Eye (tissue), 1 donor: Measurements from ENCODE around the gene DYTN.
"Not testable (repeated sequence)": the region's sequence is repeated elsewhere in the genome, so short reads cannot be mapped to it uniquely, and the experiment has no call there.

Experiments
- DNase-seq: peaks from one replicate; pipeline ENCODE4 v3.0.0-alpha.2; 2015

The DYTN gene, protein sequence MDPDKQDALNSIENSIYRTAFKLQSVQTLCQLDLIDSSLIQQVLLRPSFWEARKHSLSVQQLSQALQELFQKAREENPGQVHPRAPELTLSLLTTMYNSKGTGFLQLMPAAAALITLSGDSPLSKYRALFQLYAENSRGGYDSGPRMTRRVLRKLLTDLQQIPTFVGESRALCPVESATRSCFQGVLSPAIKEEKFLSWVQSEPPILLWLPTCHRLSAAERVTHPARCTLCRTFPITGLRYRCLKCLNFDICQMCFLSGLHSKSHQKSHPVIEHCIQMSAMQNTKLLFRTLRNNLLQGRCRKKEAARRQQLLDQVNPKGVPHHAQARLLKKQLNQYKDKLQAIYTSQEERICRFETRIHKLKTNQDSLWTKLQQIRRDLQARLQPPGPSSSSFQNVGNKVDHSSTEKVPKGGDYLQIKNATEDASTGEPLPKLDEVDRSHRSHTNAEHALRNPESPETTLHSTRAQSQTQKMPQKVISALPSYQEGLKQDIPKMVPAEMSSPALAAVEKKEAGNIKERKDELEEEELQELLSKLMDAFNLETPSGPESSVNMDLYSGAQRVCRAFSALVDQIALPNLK

DNA sequence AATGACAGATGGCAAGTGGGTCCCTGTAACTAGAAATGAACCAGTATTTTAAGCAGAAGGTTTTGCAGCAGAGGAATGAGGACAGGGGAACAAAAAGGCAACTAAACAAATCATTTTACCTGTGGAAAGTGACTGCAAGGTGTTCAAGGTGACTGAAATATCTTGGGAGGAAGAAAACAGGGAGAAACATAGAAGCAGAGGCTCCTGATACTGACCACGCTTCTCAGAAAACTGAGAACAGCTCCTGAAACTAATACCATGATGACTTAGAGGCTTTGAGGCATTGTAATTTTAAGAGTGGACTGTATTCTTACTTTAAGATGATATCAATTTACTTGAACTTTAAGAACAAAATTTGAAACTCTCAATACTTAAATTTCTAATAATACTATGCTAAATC, at the start of gene DYTN:
Gene DYTN, minus strand, starts transcription at position 101 of the 400 bp plus-strand sequence. CDS start 117 bp downstream, outside the sequence.
- no peak for DNase-seq

DNA sequence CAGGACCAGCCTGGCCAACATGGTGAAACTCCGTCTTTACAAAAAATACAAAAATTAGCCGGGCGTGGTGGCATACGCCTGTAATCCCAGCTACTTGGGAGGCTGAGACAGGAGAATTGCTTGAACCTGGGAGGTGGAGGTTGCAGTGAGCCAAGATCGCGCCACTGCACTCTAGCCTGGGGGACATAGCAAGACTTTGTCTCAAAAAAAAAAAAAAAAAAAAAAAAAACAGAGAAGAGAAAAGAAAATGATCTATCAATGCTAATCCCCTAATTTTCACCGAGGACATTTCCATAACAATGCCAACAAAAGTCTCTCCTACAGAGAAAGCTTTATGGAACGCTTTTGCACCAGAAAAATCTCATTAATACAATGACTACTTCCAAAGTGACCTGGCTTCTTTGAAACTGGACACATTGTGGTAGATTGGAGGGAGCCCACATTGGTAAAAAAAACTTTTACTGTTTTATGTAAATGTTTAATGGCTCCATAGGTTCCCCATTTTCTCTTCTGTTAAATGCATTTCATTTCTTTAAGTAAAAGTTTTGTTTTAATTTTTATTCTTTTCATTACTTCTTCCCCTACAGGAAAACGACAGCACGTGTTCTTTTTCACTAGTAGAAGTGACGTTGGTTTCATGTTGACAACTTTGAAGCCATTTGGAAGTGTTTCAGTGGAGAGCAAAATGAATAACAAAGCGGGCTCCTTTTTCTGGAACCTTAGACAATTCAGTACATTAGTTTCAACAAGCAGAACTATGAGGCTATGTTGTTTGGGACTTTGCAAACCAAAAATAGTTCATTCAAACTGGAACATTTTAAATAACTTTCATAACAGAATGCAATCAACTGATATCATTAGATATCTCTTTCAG, 48.1 kb upstream of the DYTN start:
- peak; percentile 1 for DNase-seq

GRCh38 chr2:206765242-206766056, 47.3 kb upstream of the DYTN start, which contains the start of the genes FASTKD2 and MDH1B:
TSS of gene FASTKD2 (plus strand) at chr2:206765606. CDS start at chr2:206766694, 1,088 bp downstream.
TSS of gene MDH1B (minus strand) at chr2:206765328. CDS start at chr2:206765271, 57 bp downstream.
- peak; percentile 98 for DNase-seq

DNA sequence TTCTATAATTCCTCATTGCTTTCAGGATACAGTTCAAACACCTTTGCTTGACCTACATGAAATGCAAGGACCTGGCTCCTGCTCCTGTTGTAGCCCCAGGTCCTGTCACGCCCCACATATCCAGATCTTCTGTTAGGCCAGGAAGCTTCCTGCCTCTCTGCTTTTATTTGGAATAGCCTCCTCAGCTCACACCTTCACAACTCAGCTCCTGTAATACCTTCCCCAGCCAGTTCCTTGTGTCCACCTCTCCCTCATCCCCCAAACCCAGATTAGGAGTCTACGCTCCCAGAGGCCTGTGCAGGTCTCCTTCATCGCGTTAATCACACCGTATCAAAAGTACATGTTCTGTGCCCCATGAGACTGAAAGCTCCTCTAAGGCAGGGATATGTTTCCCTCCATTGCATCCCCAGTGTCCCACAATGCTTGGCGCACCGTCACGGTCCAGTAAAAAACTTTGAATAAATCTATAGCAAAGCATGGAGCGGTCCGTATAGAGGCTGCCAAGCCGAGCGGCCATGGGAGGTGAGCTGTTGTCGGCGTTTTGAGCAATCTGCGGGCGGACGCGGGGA, 46.6 kb upstream of the DYTN start:
- no peak for DNase-seq

GRCh38 chr2:206756816-206757215, 38.6 kb upstream of the DYTN start:
- no peak for DNase-seq

DNA sequence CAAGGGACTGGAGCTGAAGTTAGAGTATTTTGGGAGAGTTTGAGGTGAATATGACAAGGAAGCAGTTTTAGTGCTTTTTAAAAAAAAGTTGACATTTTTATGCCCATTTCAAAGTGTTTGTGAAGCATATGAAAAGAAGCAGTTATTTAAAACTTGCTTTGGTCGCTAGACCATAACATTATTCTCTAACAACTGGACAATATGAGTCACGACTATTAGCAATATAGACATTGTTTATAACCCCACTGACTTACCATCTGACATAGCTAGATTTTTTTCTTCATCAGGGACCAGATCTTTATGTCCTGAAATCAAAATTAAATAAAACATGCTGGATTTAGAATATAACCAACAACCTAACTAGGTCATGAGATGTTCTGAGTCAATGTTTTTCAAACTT, 22.6 kb upstream of the DYTN start:
- DNase-seq: no peak

- DNase-seq: no peak
These were observed 21.1 kb upstream of the DYTN start for GRCh38 chr2:206739271-206739670.

GRCh38 chr2:206736935-206737334, 18.7 kb upstream of the DYTN start:
- no peak for DNase-seq

- DNase-seq: no peak
These were observed 15.1 kb upstream of the DYTN start for GRCh38 chr2:206733341-206733740.

DNA sequence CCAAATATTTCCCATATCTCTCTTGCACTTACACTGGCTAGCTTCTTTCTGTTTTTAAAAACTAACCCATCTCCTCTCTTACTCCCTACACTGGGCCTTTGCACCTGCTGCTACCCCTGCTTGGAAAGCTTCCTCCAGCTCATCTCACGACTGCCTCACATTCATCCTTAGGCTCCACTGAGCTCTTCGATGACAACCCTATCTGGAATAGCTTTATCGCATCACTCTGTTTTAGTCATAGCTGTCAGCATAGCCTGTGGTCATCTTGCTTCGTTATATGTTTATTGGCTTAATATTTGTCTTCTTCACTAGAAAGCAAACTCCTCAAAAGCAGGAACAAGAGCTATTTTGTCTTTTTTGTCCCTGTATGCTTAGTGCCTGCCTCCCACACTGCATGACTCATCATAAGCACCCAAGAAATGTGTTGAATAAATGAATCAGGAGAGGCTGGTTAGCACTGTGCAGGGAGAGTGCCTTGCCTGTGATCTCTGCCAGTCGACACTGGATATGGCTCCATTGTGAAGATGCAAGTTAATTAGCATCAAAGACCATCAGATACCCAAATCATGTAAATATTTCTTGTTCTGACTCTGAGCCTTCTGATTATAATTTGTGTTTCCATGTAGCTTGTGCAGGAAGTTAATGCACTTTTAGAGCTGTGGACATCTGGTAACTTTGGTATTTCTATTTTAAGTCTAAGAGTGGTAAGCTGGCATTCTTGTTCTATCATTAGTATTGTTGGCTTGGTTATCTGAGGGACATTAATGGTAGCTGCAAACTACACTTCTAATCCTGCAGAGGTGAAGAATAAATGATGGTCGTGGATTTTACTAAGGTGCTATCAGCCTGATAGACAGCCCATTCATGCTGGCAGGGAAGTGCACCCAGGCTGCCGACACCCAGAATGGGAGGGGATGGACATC, 10.3 kb upstream of the DYTN start:
- no peak for DNase-seq

GRCh38 chr2:206727287-206727686, 9.1 kb upstream of the DYTN start:
- DNase-seq: no peak

GRCh38 chr2:206723288-206723687, 5.1 kb upstream of the DYTN start:
- no peak for DNase-seq

DNA sequence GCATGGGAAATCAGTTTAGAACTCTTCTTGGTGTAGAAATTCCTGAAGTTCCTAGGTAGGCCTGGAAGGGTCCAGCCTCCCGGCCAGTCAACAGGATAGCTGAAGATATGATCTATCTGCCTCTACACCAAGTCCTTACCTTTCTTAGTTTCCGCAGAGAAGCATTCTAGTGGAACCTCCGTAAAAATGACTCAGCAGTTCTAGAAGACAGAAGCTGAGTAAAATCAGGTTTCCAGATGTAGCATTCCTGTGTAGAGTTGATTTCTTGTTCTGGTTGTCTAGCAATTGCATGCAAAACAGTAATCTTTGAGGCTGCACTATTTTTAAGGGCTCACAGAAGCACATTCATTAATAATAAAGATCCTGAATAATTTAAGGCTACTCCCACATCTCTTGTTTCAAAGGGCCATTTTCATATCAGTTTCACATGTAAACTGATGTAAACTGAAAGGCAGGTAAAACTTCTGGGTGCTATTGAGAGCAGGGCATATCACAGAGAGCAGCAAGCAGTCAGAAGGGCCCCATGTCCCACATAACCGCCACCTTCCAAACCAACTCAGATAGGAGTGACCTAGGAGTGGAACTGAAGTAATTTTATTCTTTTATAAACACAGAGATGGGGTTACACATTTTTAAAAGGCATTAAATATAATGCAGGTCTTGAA, 3.2 kb upstream of the DYTN start:
- no peak for DNase-seq

DNA sequence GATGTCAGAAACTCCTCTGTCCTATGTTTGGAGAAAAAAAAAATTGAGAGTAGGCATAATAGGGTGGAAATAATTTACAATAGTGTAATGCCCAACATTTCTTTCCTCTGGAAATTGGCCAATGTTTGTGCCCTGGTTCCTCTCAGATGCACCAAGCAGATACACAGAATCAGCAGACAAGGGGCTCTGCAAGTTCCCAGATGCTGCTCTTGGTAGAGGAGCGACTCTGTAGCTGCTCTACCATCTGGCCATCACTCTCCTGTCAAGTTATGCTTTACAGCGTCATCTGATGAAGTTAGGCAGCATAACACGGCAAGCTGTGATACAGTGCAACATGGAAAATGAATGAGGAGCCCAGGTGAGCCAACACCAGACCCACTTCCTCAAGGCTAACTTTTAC, 1.6 kb downstream of the DYTN start:
- peak; percentile 35 for DNase-seq

GRCh38 chr2:206715183-206715582, 3.0 kb downstream of the DYTN start:
- DNase-seq: not testable (repeated sequence)

DNA sequence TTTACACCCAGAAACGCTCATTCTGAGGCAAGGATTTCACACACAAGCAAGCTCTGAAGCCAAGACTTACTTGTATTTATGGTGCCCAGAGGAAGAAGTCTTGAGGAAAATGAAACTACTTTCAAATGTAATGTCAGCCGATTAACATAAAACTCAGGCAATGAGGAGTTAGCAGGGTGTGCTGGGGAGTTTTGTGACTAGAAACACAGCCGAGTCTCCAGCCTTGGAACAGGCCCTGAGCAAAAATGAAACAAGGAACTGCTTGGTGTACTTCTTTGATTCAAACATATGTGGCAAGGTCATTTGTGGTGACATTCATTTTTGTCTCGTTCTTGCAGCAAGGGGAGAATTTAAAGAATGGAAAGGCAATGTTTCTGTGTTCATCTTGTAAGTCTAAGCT, 4.5 kb downstream of the DYTN start:
- DNase-seq: no peak

DNA sequence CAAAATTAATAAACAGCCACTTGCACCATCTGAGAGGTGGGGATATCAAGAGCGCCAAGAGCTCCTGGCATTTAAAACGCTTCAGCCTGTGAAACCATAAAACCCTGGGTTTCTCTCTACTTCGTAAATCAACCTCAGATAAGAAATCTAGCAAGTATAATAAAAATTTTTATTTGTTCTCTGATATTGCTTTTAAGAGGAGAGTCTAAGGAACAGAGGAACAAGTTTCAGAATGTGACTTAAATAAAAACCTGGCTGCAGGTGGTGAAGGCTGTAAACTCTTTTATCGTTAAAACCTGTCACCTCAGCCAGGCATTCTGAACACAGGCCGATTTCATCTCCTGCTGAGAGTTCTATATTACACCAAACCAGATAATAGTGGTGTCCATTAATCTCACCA, 9.9 kb downstream of the DYTN start:
- no peak for DNase-seq

GRCh38 chr2:206707164-206707701, 11.0 kb downstream of the DYTN start:
- DNase-seq: no peak

GRCh38 chr2:206701952-206702605, 16.1 kb downstream of the DYTN start:
- peak; percentile 92 for DNase-seq
